Lower leg skin (tissue), 4 donors: ENCODE measurements around the gene TFF1. TPM values are rescaled to one million over a fixed set of nuclear protein-coding genes. Genes with fewer than 3 reads are reported as not detected.

ENCODE experiments used
- DNase-seq, 2 donors: peaks; one replicate each; pipeline ENCODE4 v3.0.0-alpha.2; 2019; ENCODE audit warnings: low spot score in 2 of 2
- H3K4me3 ChIP-seq: fragments of 200-600 bp; sonication (generic); 2 replicates; pipeline ENCODE4 v1.5.1; 2017; ENCODE audit warnings: mild to moderate bottlenecking, low read depth; ENCODE audit not compliant: poor library complexity, severe bottlenecking
- POLR2A ChIP-seq, 2 donors: fragments of 450-650 bp; IDR thresholded peaks; one replicate each; pipeline ENCODE4 v1.6.1; 2016 to 2017; ENCODE audit warnings: antibody characterized with exemption in 2 of 2, mild to moderate bottlenecking in 1 of 2, moderate library complexity in 1 of 2
- WGBS, 2 donors: methylation state at CpG; one replicate each; pipeline ENCODE4 v1.1.5; 2018; 5-methylcytosine and 5-hydroxymethylcytosine counted together
- intact Hi-C: fragments of 100-400 bp; cut with DNase I; formaldehyde crosslinking; loops from one replicate; pipeline ENCODE4 v1.15.0; 2023; ENCODE audit warnings: low total_unique reads
- total RNA-seq, 4 donors: library from RNA; depleted of rRNA; stranded (reverse); fragments of >200 nt; gene quantifications; one replicate each; pipeline ENCODE4 v1.1.0, GENCODE V29; 2016
- TF ChIP-seq, protein P1 (sequence below), 3 donors: fragments of 450-650 bp; IDR thresholded peaks; one replicate each; pipeline ENCODE4 v1.5.1; 2016; ENCODE audit warnings: antibody characterized with exemption in 3 of 3, mild to moderate bottlenecking in 3 of 3, moderate library complexity in 2 of 3

Gene TFF1
- total RNA-seq, 4 donors from 2014 or later: not detected

- 83 to 84% methylated on average over 14 of the region's 14 CpGs for WGBS, 2 donors
- no peak for DNase-seq
- H3K4me3 ChIP-seq: no peak overlapping the region
- intact Hi-C loops: no loop called here
- TF ChIP-seq, protein P1, sequence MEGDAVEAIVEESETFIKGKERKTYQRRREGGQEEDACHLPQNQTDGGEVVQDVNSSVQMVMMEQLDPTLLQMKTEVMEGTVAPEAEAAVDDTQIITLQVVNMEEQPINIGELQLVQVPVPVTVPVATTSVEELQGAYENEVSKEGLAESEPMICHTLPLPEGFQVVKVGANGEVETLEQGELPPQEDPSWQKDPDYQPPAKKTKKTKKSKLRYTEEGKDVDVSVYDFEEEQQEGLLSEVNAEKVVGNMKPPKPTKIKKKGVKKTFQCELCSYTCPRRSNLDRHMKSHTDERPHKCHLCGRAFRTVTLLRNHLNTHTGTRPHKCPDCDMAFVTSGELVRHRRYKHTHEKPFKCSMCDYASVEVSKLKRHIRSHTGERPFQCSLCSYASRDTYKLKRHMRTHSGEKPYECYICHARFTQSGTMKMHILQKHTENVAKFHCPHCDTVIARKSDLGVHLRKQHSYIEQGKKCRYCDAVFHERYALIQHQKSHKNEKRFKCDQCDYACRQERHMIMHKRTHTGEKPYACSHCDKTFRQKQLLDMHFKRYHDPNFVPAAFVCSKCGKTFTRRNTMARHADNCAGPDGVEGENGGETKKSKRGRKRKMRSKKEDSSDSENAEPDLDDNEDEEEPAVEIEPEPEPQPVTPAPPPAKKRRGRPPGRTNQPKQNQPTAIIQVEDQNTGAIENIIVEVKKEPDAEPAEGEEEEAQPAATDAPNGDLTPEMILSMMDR (IDR thresholded peaks at IDR 0.05): no peak
- TF ChIP-seq POLR2A (IDR thresholded peaks at IDR 0.05): no peak
These were observed 31.5 kb upstream of the TFF1 start for GRCh38 chr21:42397746-42398394.

DNA sequence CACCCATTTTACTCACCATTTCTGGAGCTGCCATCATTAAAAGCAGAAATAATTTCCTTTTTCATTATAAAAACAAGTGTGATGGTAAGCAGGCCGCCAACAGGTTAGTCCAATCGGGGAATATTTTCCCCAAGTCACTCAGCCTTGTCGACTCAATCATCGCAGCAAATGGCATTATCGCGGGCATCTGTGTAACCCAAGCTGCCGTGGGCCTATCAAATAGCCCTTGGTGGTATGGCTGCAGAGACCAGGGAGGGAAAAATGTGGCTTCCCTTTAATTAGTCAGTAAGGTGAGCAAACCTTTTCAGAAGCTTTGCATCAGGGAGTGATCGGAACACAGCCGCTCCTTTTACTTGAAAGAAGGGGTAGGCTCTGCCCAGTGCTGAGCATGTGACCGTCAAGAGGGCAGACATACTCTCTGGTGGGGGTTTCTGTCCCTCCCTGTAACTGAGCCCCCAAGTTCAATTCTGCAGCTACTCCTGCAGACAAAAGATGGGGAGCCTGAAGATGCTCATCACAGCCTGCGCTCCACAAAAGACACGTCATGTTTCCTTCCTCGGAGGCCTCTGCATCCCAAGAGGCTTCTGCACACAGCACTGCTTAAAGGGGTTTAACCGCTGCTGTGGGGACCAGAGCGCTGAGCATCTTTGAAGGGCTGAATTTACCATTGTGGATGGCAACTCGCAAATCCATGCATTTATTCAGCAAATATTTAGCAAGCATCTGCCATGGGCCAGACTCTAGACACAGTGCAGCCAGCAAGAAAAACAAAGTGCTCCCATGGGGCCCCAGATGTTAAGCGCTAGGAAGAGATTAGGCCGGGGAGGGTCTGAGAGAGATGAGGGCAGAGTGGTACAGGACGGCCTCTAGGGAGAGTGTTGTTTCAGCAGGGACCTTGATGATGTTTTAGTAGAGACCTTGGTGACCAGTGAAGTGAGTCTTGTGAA, 30.7 kb upstream of the TFF1 start:
- no peak overlapping the region for H3K4me3 ChIP-seq
- no peak for TF ChIP-seq POLR2A (IDR thresholded peaks at IDR 0.05)
- TF ChIP-seq, protein P1 (IDR thresholded peaks at IDR 0.05): no peak
- no peak for DNase-seq
- WGBS, 2 donors: 88 to 91% methylated on average over 19 of the region's 19 CpGs
- intact Hi-C loops: no loop called here

DNA sequence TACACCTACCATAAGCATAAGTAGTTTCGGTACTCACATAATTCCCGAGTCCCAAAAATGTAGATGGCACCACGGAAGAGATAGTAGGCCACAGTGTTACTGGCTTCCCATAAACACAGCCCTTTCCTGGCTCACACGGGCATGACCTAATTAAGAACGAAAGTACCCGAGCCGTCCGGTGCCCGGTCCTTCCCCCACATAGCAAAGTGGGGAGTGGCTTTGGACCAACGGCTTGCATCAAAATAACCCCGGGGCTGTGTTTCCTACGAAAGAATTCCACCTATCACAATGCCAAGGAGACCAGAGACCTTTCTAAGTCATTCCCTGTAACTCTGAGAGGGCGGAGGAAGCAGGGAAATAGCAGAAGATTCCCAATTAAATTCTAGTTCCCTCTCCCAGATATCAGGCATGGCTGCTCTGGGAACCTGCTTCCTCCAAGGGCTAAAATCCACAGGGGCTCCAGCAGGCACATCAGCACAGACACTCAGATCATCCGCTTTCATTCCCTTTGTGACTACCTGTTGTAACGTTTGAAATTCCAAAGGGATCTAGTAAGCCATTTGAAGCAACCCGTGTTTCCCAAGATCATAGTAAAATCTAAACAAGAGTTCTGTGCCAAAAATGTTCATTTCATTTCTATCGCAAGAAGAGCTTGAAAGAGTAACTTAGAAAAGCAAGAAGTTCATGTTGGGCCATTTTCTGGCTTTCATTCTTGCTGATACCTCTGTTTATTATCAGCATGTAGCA, 29.7 kb upstream of the TFF1 start, which contains the start of gene TMPRSS3:
Gene TMPRSS3 (minus strand): TSS at position 148 of the 747 bp plus-strand sequence. CDS start 635 bp downstream, outside the sequence.
- intact Hi-C loops: no loop called here
- no peak for TF ChIP-seq POLR2A (IDR thresholded peaks at IDR 0.05)
- TF ChIP-seq, protein P1 (IDR thresholded peaks at IDR 0.05): no peak
- WGBS, 2 donors: 49 to 56% methylated on average over 17 of the region's 17 CpGs
- H3K4me3 ChIP-seq: no peak within 1 kb of the TSS
- no peak for DNase-seq

GRCh38 chr21:42395302-42395701, 29.0 kb upstream of the TFF1 start:
- intact Hi-C loops: no loop called here
- H3K4me3 ChIP-seq: no peak overlapping the region
- DNase-seq: no peak
- TF ChIP-seq, protein P1 (IDR thresholded peaks at IDR 0.05): no peak
- TF ChIP-seq POLR2A (IDR thresholded peaks at IDR 0.05): no peak
- WGBS, 2 donors: 91 to 94% methylated on average over 11 of the region's 11 CpGs

GRCh38 chr21:42393443-42393950, 27.2 kb upstream of the TFF1 start:
- DNase-seq: no peak
- TF ChIP-seq, protein P1 (IDR thresholded peaks at IDR 0.05): no peak
- no peak for TF ChIP-seq POLR2A (IDR thresholded peaks at IDR 0.05)
- H3K4me3 ChIP-seq: no peak overlapping the region
- WGBS, 2 donors: 78 to 82% methylated on average over 8 of the region's 8 CpGs
- intact Hi-C loops: no loop called here
